Measurements from ENCODE around the gene LRWD1.
"Not testable (repeated sequence)": the region's sequence is repeated elsewhere in the genome, so short reads cannot be mapped to it uniquely, and the experiment has no call there.

GRCh38 chr7:102474116-102474515 lies 9.3 kb downstream of the LRWD1 start:
- not testable (repeated sequence) for TF ChIP-seq CTCF (IDR thresholded peaks at IDR 0.05); SIN3A (IDR thresholded peaks at IDR 0.05; ENCODE audit: borderline replicate concordance, insufficient read depth, low read depth, low read length); REST (IDR thresholded peaks at IDR 0.05; ENCODE audit: insufficient read depth in 1 of 2, low read depth in 2 of 2, low read length in 1 of 2); POLR2AphosphoS5 (IDR thresholded peaks at IDR 0.05; ENCODE audit: low read depth, low read length)
